Measurements from ENCODE around the gene ERG. TPM values are rescaled to one million over a fixed set of nuclear protein-coding genes. Genes with fewer than 3 reads are reported as not detected.

ERG gene
- total RNA-seq, 4 donors from 2014 or later, result 7.8 to 44.1 (median 16.8) TPM

DNA sequence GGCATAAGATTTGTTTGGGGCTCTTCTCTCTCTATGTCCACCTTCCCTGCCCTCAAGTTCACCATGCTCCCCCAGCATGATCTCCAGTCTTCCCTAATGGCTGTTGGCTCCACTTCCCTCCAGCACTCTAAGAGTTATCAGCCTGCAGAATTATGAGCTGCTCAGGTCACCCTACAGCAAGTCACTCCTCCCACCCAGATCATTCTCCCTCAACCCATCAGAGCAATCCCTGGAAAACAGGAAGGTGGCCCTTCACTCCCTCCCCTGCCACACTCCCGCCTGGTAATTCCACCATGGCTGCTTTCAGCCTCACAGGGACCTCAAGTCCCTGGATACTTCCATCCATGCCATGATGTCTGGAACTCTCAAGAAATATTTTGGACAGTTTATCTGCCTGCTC is 137.0 kb downstream of the ERG start:
- TF ChIP-seq, protein P1, sequence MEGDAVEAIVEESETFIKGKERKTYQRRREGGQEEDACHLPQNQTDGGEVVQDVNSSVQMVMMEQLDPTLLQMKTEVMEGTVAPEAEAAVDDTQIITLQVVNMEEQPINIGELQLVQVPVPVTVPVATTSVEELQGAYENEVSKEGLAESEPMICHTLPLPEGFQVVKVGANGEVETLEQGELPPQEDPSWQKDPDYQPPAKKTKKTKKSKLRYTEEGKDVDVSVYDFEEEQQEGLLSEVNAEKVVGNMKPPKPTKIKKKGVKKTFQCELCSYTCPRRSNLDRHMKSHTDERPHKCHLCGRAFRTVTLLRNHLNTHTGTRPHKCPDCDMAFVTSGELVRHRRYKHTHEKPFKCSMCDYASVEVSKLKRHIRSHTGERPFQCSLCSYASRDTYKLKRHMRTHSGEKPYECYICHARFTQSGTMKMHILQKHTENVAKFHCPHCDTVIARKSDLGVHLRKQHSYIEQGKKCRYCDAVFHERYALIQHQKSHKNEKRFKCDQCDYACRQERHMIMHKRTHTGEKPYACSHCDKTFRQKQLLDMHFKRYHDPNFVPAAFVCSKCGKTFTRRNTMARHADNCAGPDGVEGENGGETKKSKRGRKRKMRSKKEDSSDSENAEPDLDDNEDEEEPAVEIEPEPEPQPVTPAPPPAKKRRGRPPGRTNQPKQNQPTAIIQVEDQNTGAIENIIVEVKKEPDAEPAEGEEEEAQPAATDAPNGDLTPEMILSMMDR (IDR thresholded peaks at IDR 0.05; ENCODE audit: low read depth), result no peak

DNA sequence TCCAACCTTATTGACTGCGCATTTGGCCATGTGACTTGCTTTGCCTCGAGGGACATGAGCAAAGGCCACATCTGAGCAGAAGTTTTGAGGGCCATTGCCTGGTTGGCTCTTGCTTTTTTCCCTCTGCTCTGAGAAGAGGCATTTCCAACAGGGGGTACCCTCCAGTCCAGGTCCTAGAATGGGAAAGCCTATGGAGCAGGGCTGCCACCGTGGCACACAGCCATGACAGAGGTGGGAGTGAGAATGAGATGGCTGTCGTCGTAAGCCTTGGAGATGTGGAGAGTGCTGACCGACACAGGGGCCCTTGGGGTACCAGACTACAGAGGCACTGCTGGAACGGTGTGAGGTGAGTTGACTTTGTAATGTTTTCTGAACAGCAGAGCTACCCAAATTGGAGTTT is 138.4 kb downstream of the ERG start:
- TF ChIP-seq, protein P1 (IDR thresholded peaks at IDR 0.05; ENCODE audit: low read depth), result no peak

DNA sequence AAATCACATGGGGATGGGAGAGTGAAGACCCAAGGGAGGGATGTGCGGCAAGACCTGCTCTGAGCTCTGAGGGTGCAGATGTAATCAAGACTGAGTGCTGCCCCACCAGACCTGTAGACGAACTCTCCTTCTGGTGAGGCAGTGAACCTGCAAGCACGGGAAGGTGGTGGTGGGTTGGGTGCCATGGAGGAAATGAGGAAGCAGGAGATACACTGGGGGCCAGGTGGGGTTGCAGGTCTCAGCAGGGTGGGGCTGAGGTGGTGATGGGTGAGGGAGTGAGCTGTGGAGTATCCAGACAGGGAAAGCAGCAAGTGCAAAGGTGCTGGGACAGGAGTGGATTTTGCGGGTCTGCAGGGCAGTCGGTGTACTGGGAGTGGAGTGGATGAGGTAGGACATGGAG is 139.2 kb downstream of the ERG start:
- TF ChIP-seq, protein P1 (IDR thresholded peaks at IDR 0.05; ENCODE audit: low read depth), result no peak

DNA sequence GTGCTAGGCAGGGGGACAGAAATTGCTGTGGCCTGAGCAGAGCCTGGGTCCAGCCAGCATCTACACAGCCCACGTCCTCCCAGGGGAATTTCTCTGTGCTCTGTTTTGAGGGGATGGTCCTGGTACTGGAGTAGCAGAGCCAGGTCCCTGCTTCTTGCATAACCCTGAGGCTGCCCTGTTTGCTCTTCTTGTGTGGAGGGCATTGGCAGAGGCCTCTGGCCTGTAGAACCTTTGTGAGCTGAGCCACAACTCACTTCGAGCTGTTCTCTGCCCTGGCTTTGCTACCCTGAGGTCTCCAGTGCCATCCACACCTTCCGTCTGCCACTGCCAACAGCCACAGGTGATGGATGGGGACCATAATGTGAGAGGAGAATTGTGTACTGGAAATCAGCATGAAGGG is 139.6 kb downstream of the ERG start:
- TF ChIP-seq, protein P1 (IDR thresholded peaks at IDR 0.05; ENCODE audit: low read depth), result no peak

DNA sequence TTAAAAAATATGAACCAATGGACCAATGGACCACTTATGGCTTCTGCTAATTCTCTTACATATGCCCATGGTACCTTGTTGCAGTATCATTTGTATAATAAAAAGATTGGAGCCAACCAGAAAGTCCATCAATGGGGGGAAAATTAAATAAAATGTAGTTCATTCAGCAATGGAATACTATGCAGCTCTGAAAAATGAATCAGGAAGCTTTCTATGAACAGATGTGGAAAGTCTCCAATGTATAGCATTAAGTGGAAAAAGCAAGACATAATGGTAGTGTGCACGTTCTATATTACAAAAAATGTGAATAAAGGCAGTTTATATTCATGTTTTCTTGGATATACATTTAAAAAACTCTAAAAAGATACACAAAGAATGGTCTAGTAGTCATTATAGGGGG is 140.2 kb downstream of the ERG start:
- TF ChIP-seq, protein P1 (IDR thresholded peaks at IDR 0.05; ENCODE audit: low read depth), result no peak

DNA sequence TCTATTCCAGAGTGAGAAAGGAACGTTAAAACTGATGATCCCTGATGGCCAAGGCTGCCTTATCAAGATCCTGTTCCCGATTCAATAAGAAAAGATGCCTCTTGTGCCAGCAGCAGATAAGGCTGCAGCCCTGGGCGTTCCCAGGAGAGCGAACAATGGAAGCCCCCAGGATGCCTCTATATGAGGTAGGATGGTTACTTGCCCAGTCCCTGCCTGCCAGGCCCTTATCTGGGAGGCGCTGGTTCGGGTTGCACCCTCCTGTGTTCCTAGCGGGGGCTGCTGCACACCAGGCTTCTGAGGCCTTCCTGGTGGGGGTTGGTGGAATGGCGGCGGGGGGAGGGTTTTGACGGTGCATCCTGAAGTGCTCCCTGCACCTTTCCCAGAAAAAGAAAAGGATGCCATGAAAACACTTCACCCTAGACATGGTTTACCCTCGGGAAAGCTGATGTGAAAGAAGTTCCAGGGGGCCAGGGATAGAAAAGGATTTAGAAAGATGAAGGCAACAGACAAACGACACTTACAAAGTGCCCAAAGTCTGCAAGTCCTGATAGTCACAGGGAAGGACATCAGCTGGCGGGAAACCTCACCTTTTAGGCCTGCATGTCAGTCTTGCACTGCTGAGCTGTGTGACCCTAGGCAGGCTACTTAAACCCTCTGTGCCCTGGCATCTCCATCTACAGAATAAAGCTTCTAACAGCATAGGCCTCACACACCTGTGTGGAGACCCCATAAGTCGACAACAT is 141.2 kb downstream of the ERG start:
- TF ChIP-seq, protein P1 (IDR thresholded peaks at IDR 0.05; ENCODE audit: low read depth), result no peak

DNA sequence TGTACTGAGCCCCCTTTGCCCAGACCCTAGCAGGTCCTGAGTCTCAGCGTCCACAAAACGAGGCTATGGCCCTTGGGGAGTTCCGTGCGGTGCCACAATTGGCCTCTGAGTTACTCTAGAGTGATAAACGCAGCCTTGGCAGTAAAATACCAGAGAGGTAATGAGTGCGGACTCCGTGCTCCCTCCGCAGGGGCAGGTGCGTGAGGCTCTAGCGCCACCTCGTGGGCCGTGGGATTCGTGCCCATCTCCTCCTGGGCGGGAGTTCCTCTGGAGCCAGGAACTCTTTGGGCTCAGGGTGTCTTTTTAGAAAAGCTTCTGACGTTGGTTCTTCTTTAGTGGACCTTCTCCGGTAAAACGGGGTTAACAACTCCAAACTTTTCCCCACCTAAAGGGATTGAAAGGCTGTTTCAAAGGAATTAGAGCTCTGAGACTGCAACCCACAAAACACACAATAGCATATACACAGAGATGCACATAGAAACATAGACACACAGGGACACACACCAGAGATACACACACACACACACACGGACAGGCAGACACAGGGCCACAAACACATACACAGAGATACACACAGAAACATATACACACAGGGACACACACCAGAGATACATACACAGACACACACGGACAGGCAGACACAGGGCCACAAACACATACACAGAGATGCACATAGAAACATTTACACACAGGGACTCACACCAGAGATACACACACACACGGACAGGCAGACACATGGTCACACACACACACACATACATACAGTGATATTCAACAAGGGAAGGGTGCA is 142.1 kb downstream of the ERG start:
- TF ChIP-seq, protein P1 (IDR thresholded peaks at IDR 0.05; ENCODE audit: low read depth), result no peak

Measured in subcutaneous adipose tissue (tissue), 4 donors.